Fibroblast of skin of scalp (primary cell): ENCODE measurements around the gene XPR1.

Experiments used
- DNase-seq: peaks from one replicate; pipeline ENCODE4 v3.0.0-alpha.2; 2013

The XPR1 gene

DNA sequence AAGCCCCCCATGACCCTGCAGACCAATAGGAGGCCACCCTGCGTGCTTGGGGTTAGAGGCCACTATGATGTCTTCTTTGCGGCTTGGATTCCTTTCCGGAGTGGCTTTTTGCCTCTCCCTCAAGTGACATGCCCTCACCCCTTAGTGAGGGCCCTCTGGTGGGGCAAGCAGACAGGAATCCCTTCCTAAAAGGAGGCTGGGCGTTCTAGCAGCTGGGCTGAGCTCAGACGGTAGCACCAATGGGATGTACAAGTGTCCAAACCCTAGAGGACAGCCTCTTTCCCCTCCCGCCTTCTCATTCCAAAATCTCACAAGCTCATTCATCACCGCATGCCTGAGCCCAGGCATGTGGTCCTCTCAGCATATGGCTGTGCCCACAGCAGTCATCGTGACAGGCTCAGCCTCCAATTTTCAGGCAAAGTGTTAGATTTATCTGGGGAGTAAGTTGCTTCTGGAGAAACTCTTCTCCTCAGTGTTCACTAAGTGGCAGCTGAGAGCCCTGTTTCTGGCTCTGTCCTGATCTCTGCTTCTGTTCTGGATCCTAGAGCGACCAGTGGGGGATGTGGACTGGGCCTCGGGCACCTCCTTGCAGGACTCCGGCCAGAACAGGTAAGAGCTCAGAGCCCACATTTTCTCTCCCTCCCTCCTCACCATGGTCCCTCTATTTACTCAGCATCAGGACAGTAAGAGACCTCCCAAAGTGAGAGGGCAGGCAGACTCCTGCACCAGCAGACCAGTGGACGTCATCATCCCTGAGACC is 285.7 kb downstream of the XPR1 start:
- DNase-seq = peak; percentile 83

DNA sequence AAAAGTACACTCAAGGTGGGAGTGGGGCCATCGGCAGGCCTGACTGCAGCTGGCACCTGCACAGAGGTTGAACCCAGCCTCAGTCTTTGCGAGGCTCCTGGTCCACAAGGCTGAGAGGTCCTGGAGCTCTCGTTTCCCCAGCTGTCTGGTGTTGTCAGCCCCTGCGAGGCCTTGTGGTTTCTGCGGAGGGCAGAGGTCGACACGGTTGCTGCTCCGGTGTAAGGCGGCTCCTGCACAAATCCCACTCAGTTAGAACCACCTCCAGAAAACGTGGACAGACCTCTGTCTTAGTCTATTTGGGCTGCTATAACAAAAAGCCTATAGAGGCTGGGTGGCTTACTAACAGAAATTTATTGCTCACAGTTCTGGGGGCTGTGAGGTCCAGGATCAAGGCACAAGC is 286.7 kb downstream of the XPR1 start:
- no peak for DNase-seq

GRCh38 chr1:180919183-180919700 is 287.4 kb downstream of the XPR1 start:
- no peak for DNase-seq

DNA sequence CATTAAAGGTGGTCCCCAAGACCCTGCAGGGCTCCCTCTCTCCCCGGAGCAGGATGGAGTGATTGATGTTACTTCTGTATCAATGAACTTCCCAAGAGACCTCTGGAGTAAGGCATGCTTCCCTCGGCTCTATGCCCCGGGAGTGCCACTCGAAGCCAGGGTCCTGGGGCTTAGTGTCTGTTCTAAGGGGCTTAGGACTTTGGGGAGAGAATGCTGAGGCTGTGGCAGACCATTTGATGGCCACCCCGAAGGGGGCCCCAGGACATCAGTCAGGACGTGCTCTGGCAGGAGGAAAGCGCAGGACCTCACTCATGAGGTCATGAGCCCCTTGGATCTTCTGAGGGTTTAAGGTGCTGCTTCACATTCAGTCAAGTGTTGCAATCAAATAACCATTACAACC is 288.4 kb downstream of the XPR1 start:
- DNase-seq = no peak

DNA sequence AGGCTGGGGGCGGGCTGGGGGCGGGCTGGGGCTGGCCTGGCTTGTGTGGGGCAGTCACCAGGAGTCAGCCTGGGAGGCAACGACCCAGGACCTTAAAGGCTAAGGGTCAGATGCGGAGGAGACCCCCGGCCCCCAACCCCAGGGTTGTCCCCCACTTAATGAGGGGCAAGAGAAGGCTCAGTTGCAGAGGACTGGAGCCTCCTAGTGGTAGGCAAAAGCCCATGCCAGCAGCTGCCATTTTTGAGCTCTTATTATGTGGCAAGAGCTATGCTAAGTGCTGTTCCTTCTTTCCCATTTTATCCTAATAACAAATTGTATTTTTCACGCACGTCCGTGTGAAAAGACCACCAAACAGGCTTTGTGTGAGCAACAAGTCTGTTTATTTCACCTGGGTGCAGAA is 288.9 kb downstream of the XPR1 start:
- DNase-seq = no peak

DNA sequence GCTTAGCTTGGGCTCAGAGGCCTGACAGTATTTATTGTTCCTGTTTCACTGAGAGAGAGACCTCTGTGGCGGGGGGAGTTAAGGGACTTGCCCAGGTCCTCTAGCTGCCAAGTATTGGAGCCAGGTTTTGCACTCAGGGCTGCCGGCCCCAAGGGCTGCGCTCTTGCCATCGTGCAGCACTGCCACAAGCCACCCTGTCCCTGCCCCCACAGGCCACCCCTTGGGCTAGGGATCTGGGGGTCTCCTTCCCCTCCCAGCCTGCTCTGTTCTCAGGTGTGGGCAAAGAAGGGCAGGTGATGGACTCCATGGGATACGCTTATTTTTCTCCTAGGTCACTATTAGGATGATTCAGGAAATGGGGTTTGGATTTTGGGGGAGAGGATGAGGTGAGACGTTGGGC is 289.6 kb downstream of the XPR1 start:
- no peak for DNase-seq

- peak; percentile 59 for DNase-seq
Observed at GRCh38 chr1:180921891-180922630, 290.2 kb downstream of the XPR1 start.

- no peak for DNase-seq
Observed at GRCh38 chr1:180922631-180923015, 290.8 kb downstream of the XPR1 start.

- DNase-seq = peak; percentile 52
Observed at GRCh38 chr1:180923021-180923841, 291.4 kb downstream of the XPR1 start.

DNA sequence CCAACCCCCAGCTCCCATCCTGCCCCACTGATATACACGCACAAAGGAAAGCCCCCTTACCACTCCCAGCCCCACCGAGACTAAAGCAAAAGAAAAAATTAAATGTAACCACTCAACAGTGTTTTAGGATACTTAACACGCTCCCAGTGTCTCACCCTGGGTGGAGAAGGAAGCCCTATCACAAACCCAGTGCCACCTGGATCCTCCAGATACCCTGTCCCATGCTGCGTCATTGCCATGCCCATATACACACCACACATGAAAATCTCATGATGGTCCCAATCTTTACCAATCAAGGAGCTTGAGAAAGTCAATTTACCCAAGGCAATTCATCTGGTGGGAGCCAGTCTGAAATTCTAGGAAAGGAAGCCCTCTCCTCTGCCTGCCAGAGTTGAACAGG is 292.1 kb downstream of the XPR1 start:
- DNase-seq = no peak

DNA sequence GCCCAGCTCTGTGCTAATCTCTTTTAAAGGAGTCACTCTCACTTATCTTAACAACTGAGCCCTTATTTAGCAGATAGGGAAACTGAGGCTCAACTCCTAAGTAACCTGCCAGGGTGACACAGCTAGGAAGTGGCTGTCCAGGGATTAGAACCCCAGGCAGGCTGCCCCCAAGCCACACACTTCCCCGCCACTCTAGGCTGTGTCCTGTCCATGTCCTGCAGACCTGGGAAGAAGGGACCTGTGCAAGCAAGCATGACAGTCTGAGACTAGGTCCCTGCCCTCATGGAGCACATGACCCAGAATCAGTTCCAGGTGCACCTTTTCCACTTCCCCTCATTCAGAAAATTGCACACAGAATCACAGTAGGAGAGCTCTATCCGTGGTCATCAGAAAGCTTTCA is 293.1 kb downstream of the XPR1 start:
- no peak for DNase-seq

GRCh38 chr1:180925471-180926051 is 293.7 kb downstream of the XPR1 start:
- DNase-seq = no peak

DNA sequence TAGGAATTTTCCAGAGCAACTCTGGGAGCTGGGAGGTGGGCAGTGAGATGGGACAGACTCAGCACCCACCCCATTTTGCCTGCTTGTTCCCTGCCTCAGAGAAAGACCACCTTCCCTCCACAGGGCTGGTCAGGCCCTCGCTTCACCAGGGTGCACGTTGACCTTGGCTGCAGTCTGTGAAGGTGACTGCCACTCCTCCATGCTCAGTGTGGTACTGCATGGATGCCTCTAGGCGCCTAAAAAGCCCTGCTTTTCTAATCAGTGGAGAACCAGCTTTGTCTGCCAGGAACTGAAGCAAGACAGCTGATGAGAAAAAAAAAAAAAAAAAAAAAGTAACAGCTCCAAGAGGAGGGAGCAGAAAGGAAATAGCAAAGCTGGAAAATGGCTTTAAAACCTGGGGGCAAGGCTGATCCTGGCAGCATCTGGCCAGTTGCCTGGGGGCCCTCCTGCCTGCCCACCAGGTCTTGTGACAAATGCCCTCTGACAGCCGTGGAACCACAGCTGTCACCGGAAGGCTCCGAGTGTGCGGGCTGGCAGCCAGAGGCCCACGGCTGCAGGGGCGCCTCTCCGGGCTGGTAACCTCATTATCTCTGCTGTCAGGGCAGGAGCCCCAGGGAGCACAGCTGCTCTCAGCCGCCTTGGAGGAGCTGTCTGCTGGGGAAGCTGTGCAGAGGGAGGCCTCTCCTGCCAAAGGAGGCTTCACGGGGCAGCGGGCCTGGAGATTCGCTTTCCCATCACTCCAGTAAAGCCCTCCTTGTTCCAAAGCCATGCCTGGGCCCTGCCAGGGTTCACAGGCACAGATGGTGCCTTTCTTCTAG is 294.6 kb downstream of the XPR1 start:
- peak; percentile 41 for DNase-seq

DNA sequence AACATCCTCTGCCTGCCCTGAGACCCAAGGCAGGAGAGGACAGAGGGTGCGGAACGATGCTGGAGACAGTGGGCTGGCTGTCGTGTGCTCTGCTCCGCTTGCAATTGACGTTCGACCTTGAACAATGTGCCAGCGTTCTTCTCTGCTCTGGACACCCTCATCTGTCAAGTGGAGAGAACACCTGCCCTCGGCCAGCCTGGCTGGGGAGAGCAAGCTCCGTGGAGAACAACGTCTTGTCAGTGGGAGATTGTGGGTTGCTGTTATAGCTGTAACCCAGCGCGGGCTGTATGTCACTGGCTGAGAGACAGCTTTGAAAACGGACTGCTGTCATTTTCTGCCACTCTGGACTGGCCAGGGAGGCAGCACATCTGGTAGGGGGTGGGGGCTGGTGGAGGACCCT is 295.5 kb downstream of the XPR1 start:
- no peak for DNase-seq

DNA sequence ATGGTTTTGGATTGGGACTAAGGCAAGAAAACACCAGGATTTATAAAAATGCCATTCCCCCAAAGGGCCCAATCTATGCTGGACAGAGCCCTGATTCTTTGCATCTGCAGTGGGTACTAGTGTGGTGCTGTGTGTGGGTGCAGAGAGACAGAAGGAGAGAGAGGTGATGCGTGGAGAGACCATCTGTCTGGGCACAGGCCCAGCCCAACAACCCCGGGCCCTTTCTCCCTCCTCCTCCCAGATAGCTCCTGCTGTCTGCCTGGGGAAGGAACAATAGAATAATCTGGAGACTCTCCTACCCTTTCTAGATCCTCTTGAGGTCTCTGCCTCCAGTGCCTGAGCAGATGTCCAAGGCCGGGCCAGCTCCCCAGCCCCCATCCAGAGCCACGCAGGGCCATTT is 296.0 kb downstream of the XPR1 start:
- DNase-seq = no peak

GRCh38 chr1:180928331-180929230 is 296.8 kb downstream of the XPR1 start:
- no peak for DNase-seq

DNA sequence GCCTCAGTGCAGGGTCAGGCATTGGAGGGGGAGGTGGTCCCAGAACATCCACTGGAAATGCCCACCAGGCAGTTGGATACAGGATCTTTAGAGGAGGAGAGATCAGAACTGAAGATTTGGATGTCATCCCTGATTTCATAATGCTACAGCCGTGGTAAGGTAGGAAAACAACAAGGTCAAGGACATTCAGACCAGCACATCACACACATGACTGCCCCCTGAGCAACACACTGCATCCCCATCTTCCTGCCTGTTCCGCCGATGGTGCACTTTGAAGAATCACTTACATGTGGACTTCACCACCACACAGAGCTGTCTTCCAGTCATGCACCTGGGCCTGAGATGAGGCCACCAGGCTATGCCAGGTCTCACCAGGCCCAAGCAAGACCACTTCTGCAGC is 297.6 kb downstream of the XPR1 start:
- no peak for DNase-seq

DNA sequence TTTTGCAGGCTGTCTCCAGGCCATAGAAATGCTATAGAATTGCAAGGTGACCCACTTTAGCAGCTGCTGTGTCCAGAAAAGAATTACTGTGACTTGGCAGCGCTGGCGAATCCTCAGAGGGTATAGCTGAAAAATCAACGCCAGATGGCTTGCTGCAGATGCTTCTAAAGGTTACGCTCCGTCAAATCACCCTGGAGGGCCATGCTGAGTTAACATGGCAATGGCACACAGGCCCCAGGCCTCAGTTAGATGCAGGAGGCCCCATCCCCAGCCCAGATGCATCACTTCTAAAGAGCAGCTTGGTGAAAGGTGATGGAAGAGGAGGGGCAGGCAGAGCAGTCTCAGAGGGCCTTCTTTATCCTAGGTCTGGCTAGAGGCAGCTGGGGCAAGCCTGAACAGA is 298.9 kb downstream of the XPR1 start:
- DNase-seq = no peak

GRCh38 chr1:180931529-180931928 is 299.7 kb downstream of the XPR1 start:
- no peak for DNase-seq

DNA sequence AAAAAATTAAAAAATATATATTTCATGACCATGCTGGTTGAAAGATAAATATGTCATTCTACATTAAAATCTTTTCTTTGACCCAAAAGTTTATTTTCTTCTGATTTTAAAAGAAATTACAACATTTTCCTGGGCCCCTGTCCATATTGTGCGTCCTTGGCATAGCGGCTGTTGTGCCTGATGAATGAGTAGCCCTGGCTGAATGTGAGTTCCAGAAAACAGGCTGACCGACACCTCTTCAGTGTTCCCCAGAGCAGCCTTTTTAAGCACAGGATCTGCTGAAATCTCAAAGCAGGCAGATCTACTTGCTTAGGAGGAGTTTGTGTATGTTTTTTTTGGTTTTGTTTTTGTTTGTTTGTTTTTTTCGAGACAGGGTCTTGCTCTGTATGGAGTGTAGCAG is 300.6 kb downstream of the XPR1 start:
- DNase-seq = no peak

DNA sequence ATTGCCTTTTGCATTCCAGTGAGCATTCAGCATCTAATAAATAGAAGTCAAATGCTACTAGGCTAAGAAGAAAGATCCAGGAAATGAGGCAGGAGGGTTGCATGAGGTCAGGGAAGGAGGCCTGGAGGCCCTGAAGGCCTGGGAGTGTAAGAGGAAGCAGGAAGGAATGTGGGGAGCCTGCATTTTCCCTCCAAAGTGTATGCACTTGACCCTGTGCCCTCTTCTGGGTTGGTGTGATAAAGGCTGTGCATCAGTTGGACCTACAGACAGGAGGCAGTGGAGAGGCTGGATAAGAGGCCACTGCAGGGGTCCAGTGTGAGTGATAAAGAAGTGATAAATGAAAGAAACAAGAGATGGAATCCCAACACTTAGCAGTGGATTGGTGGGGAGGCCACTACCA is 301.3 kb downstream of the XPR1 start:
- no peak for DNase-seq
